Epithelial cell of proximal tubule (primary cell): ENCODE data around the gene RERE. TPM values are rescaled to one million over a fixed set of nuclear protein-coding genes. Genes with fewer than 3 reads are reported as not detected.

ENCODE experiments used
- DNase-seq: peaks from one replicate; pipeline ENCODE4 v3.0.0-alpha.2; 2011; ENCODE audit warnings: low read depth
- H3K4me3 ChIP-seq: 2 replicates; pipeline ENCODE4 v1.5.1; 2011; ENCODE audit warnings: low read depth, mild to moderate bottlenecking, low read length
- total RNA-seq: library from RNA; depleted of rRNA; stranded (reverse); fragments of >200 nt; gene quantifications from 2 replicates; pipeline ENCODE4 v1.2.3, GENCODE V29; 2015
- TF ChIP-seq, protein P1 (sequence below): conservative IDR thresholded peaks from 2 replicates; pipeline ENCODE4 v1.5.1; 2012; ENCODE audit warnings: low read depth, mild to moderate bottlenecking, low read length

The RERE gene
- total RNA-seq, 1 donor from 2014 or later = 18.0 TPM

- H3K4me3 ChIP-seq = peak overlapping the region; percentile 3
- DNase-seq = peak; percentile 52
- TF ChIP-seq, protein P1, sequence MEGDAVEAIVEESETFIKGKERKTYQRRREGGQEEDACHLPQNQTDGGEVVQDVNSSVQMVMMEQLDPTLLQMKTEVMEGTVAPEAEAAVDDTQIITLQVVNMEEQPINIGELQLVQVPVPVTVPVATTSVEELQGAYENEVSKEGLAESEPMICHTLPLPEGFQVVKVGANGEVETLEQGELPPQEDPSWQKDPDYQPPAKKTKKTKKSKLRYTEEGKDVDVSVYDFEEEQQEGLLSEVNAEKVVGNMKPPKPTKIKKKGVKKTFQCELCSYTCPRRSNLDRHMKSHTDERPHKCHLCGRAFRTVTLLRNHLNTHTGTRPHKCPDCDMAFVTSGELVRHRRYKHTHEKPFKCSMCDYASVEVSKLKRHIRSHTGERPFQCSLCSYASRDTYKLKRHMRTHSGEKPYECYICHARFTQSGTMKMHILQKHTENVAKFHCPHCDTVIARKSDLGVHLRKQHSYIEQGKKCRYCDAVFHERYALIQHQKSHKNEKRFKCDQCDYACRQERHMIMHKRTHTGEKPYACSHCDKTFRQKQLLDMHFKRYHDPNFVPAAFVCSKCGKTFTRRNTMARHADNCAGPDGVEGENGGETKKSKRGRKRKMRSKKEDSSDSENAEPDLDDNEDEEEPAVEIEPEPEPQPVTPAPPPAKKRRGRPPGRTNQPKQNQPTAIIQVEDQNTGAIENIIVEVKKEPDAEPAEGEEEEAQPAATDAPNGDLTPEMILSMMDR = peak; percentile 95
Measured at GRCh38 chr1:8560611-8561544, 256.6 kb downstream of the RERE start.

DNA sequence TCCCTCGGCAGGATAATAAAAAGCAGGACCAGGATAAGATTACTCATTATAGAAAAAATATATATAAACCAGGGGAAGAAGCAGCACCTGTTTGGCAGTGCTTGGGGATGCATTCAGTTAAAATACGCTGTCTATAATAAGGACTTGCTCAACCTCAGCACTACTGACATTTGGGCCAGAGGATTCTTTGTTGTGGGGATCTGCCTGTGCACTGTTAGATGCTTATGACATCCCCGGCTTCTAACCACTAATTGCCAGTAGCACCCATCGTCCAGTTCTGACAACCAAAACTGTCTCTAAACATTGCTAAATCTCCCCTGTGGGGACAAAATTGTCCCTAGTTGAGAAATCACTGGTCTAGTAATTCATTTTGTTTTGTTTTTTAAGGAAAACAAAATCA, 257.4 kb downstream of the RERE start:
- DNase-seq = no peak
- H3K4me3 ChIP-seq = no peak overlapping the region
- TF ChIP-seq, protein P1 = no peak

- TF ChIP-seq, protein P1 = no peak
- DNase-seq = no peak
- no peak overlapping the region for H3K4me3 ChIP-seq
Measured at GRCh38 chr1:8555582-8555981, 261.9 kb downstream of the RERE start.

GRCh38 chr1:8554956-8555534, 262.4 kb downstream of the RERE start:
- no peak overlapping the region for H3K4me3 ChIP-seq
- TF ChIP-seq, protein P1 = no peak
- DNase-seq = peak; percentile 70

DNA sequence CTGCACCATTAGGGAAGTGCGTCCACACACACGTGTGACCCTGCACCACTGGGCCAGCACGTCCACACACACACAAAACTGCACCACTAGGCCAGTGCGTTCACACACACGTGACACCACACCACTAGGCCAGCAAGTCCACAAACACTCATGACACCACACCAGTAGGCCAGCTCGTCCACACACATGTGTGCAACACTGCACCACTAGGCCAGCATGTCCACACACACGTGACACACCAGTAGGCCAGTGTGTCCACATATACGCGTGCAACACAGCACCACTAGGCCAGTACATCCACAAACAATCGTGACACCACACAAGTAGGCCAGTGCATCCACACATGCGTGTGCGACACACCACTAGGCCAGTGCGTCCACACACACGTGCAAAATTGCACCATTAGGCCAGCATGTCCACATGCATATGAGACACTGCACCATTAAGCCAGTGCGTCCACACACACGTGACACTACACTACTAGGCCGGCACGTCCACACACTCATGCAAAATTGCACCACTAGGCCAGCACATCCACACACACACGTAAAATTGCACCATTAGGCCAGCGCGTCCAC, 264.5 kb downstream of the RERE start:
- TF ChIP-seq, protein P1 = no peak
- DNase-seq = no peak
- no peak overlapping the region for H3K4me3 ChIP-seq

DNA sequence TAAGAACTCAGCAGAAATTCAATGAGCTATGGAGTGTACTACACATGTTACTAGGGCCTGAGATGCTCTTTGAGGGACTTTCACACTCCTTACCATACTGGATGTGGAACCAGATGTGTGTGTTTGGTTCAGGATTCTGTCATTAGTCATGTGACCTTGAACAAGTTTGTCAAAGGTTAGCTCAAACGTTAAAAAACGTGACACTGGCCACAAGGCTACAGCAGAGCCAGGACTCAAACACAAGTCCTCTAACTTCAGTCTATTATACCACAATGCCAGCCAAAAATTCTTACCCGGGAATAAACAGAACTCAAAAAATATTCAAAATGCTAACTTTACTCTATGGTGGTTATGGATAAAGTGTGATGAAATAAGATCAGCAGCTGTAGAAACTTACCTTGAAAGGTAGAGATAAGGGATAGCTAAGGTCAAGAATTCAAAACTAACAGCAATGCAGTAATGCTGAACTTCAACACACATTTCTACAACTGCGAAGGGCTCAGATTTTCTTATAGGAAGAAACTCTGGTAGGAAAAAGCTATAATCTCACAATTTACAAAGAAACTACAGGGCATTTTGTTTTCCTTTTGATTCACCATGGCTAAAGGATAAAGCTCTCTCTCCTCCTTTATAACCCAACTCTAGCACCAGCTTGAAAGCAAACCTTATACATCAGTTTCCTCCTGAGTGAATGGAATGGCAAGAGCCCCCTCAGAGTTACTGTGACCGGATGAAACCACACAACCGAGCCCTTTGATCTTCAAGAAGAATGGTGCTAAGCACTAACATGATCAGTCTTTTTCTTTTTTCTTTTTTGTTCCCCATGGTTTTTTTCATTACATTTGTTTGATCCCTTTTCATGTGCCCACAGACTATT, 265.6 kb downstream of the RERE start:
- H3K4me3 ChIP-seq = no peak overlapping the region
- TF ChIP-seq, protein P1 = no peak
- DNase-seq = no peak
